Neural progenitor cell (in vitro differentiated cells): ENCODE data around the gene TCOF1.

Experiments
- CTCF ChIP-seq: fragments of 200-600 bp; sonication (generic); IDR thresholded peaks from 2 replicates; pipeline ENCODE4 v1.5.1; 2017; ENCODE audit warnings: antibody characterized with exemption, mild to moderate bottlenecking
- EZH2 ChIP-seq: fragments of 200-600 bp; sonication (generic); IDR thresholded peaks from 2 replicates; pipeline ENCODE4 v1.6.1; 2017; ENCODE audit warnings: antibody characterized with exemption, mild to moderate bottlenecking, moderate library complexity

GRCh38 chr5:150335778-150336177 is 21.7 kb upstream of the TCOF1 start:
- TF ChIP-seq EZH2 (no peak), CTCF (no peak)
